HepG2 (cell line): ENCODE results near the gene PPP2R5D. TPM values are rescaled to one million over a fixed set of nuclear protein-coding genes. Genes with fewer than 3 reads are reported as not detected.
A peak's percentile ranks its signal among the peaks of the same experiment; 100 is the strongest.

Experiments
- FOXO1 ChIP-seq: sonication (generic); formaldehyde crosslinking; IDR thresholded peaks from 2 replicates; pipeline ENCODE4 v1.4.0; 2020; ENCODE audit warnings: missing genetic modification reagents
- JUN ChIP-seq: sonication (generic); formaldehyde crosslinking; IDR thresholded peaks from 2 replicates; pipeline ENCODE4 v1.4.0; 2020; ENCODE audit warnings: mild to moderate bottlenecking, missing genetic modification reagents
- KDM2A ChIP-seq: sonication (generic); formaldehyde crosslinking; IDR thresholded peaks from 2 replicates; pipeline ENCODE4 v1.4.0; 2020; ENCODE audit warnings: low read depth, missing genetic modification reagents, borderline replicate concordance
- MEIS1 ChIP-seq: sonication (generic); formaldehyde crosslinking; IDR thresholded peaks from 2 replicates; pipeline ENCODE4 v1.9.0; 2021; ENCODE audit warnings: mild to moderate bottlenecking, missing genetic modification reagents, moderate library complexity, borderline replicate concordance
- MIER3 ChIP-seq: IDR thresholded peaks from 2 replicates; pipeline ENCODE4 v1.6.1; 2016; ENCODE audit warnings: missing compliant biosample characterization, borderline replicate concordance
- MXD4 ChIP-seq: IDR thresholded peaks from 2 replicates; pipeline ENCODE4 v1.6.1; 2016; ENCODE audit warnings: mild to moderate bottlenecking, missing biosample characterization, missing genetic modification reagents
- NFATC3 ChIP-seq: sonication (generic); formaldehyde crosslinking; IDR thresholded peaks from 2 replicates; pipeline ENCODE4 v1.5.1; 2020; ENCODE audit warnings: mild to moderate bottlenecking, missing genetic modification reagents
- NR1H2 ChIP-seq: sonication (generic); formaldehyde crosslinking; IDR thresholded peaks from 2 replicates; pipeline ENCODE4 v1.8.1; 2022; ENCODE audit warnings: low read depth, missing genetic modification reagents, borderline replicate concordance
- ONECUT2 ChIP-seq: sonication (generic); formaldehyde crosslinking; IDR thresholded peaks from 2 replicates; pipeline ENCODE4 v1.4.0; 2020; ENCODE audit warnings: missing genetic modification reagents
- PAX8 ChIP-seq: sonication (generic); formaldehyde crosslinking; IDR thresholded peaks from 2 replicates; pipeline ENCODE4 v1.8.0; 2022; ENCODE audit warnings: mild to moderate bottlenecking, missing genetic modification reagents, borderline replicate concordance
- RFX1 ChIP-seq: fragments of 450-650 bp; IDR thresholded peaks from 2 replicates; pipeline ENCODE4 v1.6.1; 2017
- SIN3B ChIP-seq: fragments of 150-350 bp; IDR thresholded peaks from 2 replicates; pipeline ENCODE4 v1.6.1; 2014; ENCODE audit warnings: low read length
- SOX6 ChIP-seq, 2 experiments: fragments of 450-650 bp in 1 of 2; sonication (generic) in 1 of 2; formaldehyde crosslinking in 1 of 2; IDR thresholded peaks; 2 replicates each; pipeline versions ENCODE4 v1.4.0 to v1.6.1; 2017 to 2020; ENCODE audit warnings: antibody characterized with exemption in 1 of 2, mild to moderate bottlenecking in 1 of 2, missing genetic modification reagents in 1 of 2
- SP1 ChIP-seq, 2 experiments: fragments of 450-650 bp in 1 of 2; sonication (generic) in 1 of 2; formaldehyde crosslinking in 1 of 2; IDR thresholded peaks; 2 replicates each; pipeline versions ENCODE4 v1.4.0 to v1.6.1; 2016 to 2020; ENCODE audit warnings: missing genetic modification reagents in 1 of 2
- SRF ChIP-seq: IDR thresholded peaks from 2 replicates; pipeline ENCODE4 v1.6.1; 2011; ENCODE audit warnings: mild to moderate bottlenecking, low read depth, low read length, moderate library complexity
- TMF1 ChIP-seq: sonication (generic); formaldehyde crosslinking; IDR thresholded peaks from 2 replicates; pipeline ENCODE4 v1.8.1; 2022; ENCODE audit warnings: low read depth, missing genetic modification reagents
- ZNF317 ChIP-seq: sonication (generic); formaldehyde crosslinking; IDR thresholded peaks from 2 replicates; pipeline ENCODE4 v1.5.0; 2020; ENCODE audit warnings: mild to moderate bottlenecking, missing genetic modification reagents
- ZNF670 ChIP-seq: sonication (generic); formaldehyde crosslinking; IDR thresholded peaks from 2 replicates; pipeline ENCODE4 v1.8.0; 2022; ENCODE audit warnings: mild to moderate bottlenecking, missing genetic modification reagents, borderline replicate concordance
- ZSCAN20 ChIP-seq: sonication (generic); formaldehyde crosslinking; IDR thresholded peaks from 2 replicates; pipeline ENCODE4 v1.4.0; 2020; ENCODE audit warnings: missing genetic modification reagents, mild to moderate bottlenecking, borderline replicate concordance
- polyA plus RNA-seq, 8 experiments: library from polyadenylated mRNA; depleted of rRNA in 3 of 8; stranded (reverse) in 7 of 8; unstranded in 1 of 8; fragments of >200 nt; fragmentation: Illumina TruSeq in 4 of 8; extraction: Trizol in 4 of 8; gene quantifications; 2 replicates each; pipeline versions ENCODE4 v1.2.1 to v1.2.3, GENCODE V29; 2011 to 2016; ENCODE audit warnings: low read depth in 4 of 8, missing spikeins in 1 of 8, mixed read lengths in 1 of 8; ENCODE audit not compliant: insufficient read depth in 1 of 8
- total RNA-seq, 5 experiments: library from RNA; depleted of rRNA; stranded (reverse); fragments of >200 nt; fragmentation: Illumina TruSeq; extraction: Trizol; gene quantifications; 2 replicates each; pipeline ENCODE4 v1.2.3, GENCODE V29; 2016; ENCODE audit warnings: low read depth in 1 of 5
- TF ChIP-seq, protein P1 (sequence below): sonication (generic); formaldehyde crosslinking; IDR thresholded peaks from 2 replicates; pipeline ENCODE4 v1.5.1; 2020; ENCODE audit warnings: mild to moderate bottlenecking, missing genetic modification reagents
- TF ChIP-seq, protein P2 (sequence below): IDR thresholded peaks from 2 replicates; pipeline ENCODE4 v1.6.1; 2016; ENCODE audit warnings: missing compliant biosample characterization, missing genetic modification reagents, borderline replicate concordance
- TF ChIP-seq, protein P3 (sequence below), 2 experiments: IDR thresholded peaks; 2 replicates each; pipeline ENCODE4 v1.6.1; 2011 to 2012; ENCODE audit warnings: low read length in 2 of 2, borderline replicate concordance in 1 of 2, low read depth in 1 of 2, mild to moderate bottlenecking in 1 of 2, moderate library complexity in 1 of 2

PPP2R5D gene
- total and polyA plus RNA-seq, 2 of the 13 experiments (the other 11 are each of a cell fraction or from before 2014, with no cell fraction given): 53.7 to 60.4 TPM

DNA sequence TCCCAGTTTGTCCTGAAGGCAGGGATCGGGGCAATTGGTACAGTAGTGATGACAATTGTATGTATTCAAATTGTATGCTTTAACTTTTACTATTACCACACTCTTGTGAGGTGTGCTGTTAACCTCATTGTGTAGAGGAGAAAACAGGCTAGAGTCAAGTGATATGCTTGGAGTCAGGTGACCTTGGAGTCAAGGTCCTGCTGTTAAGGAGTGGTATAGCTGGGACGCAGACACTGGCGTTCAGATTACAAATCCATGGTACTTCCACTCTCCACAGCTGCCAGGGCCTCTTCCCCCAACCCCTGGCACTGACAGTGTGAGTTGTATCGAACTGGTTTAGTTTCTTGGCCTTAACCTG, 44.6 kb upstream of the PPP2R5D start (continued):
- TF ChIP-seq, protein P1, sequence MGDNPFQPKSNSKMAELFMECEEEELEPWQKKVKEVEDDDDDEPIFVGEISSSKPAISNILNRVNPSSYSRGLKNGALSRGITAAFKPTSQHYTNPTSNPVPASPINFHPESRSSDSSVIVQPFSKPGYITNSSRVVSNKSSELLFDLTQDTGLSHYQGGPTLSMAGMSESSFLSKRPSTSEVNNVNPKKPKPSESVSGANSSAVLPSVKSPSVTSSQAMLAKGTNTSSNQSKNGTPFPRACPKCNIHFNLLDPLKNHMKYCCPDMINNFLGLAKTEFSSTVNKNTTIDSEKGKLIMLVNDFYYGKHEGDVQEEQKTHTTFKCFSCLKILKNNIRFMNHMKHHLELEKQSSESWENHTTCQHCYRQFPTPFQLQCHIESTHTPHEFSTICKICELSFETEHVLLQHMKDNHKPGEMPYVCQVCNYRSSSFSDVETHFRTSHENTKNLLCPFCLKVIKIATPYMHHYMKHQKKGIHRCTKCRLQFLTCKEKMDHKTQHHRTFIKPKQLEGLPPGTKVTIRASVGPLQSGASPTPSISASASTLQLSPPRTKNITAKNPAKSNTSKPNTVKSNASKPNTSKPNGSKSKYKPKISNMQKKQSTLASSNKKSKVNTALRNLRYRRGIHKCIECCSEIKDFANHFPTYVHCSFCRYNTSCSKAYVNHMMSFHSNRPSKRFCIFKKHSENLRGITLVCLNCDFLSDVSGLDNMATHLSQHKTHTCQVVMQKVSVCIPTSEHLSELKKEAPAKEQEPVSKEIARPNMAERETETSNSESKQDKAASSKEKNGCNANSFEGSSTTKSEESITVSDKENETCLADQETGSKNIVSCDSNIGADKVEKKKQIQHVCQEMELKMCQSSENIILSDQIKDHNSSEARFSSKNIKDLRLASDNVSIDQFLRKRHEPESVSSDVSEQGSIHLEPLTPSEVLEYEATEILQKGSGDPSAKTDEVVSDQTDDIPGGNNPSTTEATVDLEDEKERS (CRISPR knock-in tag): 0 out of 2 replicates have a peak, but pooled peaks have one; percentile 16
- no peak for TF ChIP-seq SRF
- TF ChIP-seq, protein P2, sequence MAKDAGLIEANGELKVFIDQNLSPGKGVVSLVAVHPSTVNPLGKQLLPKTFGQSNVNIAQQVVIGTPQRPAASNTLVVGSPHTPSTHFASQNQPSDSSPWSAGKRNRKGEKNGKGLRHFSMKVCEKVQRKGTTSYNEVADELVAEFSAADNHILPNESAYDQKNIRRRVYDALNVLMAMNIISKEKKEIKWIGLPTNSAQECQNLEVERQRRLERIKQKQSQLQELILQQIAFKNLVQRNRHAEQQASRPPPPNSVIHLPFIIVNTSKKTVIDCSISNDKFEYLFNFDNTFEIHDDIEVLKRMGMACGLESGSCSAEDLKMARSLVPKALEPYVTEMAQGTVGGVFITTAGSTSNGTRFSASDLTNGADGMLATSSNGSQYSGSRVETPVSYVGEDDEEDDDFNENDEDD: no peak
- 0 out of 2 replicates have a peak, but pooled peaks have one; percentile 30 for TF ChIP-seq ZSCAN20
- TF ChIP-seq SP1 (IDR thresholded peaks at IDR 0.05): no peak
- TF ChIP-seq SP1 (CRISPR knock-in tag; IDR thresholded peaks at IDR 0.05): 0 out of 2 replicates have a peak, but pooled peaks have one; percentile 4
- no peak for TF ChIP-seq ONECUT2 (CRISPR knock-in tag)
- 0 out of 2 replicates have a peak, but pooled peaks have one; percentile 6 for TF ChIP-seq KDM2A
- no peak for TF ChIP-seq MIER3 (CRISPR knock-in tag)
- TF ChIP-seq FOXO1 (CRISPR knock-in tag): no peak
- no peak for TF ChIP-seq SIN3B
- TF ChIP-seq JUN: 0 out of 2 replicates have a peak, but pooled peaks have one; percentile 15
- TF ChIP-seq ZNF317 (CRISPR knock-in tag): 0 out of 2 replicates have a peak, but pooled peaks have one; percentile 7
- TF ChIP-seq PAX8: no peak
- no peak for TF ChIP-seq TMF1 (CRISPR knock-in tag)
- TF ChIP-seq MEIS1 (CRISPR knock-in tag): 0 out of 2 replicates have a peak, but pooled peaks have one; percentile 5
- 0 out of 2 replicates have a peak, but pooled peaks have one; percentile 2 for TF ChIP-seq ZNF670 (CRISPR knock-in tag)
- TF ChIP-seq NFATC3 (CRISPR knock-in tag): no peak
- TF ChIP-seq, protein P3, sequence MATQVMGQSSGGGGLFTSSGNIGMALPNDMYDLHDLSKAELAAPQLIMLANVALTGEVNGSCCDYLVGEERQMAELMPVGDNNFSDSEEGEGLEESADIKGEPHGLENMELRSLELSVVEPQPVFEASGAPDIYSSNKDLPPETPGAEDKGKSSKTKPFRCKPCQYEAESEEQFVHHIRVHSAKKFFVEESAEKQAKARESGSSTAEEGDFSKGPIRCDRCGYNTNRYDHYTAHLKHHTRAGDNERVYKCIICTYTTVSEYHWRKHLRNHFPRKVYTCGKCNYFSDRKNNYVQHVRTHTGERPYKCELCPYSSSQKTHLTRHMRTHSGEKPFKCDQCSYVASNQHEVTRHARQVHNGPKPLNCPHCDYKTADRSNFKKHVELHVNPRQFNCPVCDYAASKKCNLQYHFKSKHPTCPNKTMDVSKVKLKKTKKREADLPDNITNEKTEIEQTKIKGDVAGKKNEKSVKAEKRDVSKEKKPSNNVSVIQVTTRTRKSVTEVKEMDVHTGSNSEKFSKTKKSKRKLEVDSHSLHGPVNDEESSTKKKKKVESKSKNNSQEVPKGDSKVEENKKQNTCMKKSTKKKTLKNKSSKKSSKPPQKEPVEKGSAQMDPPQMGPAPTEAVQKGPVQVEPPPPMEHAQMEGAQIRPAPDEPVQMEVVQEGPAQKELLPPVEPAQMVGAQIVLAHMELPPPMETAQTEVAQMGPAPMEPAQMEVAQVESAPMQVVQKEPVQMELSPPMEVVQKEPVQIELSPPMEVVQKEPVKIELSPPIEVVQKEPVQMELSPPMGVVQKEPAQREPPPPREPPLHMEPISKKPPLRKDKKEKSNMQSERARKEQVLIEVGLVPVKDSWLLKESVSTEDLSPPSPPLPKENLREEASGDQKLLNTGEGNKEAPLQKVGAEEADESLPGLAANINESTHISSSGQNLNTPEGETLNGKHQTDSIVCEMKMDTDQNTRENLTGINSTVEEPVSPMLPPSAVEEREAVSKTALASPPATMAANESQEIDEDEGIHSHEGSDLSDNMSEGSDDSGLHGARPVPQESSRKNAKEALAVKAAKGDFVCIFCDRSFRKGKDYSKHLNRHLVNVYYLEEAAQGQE (IDR thresholded peaks at IDR 0.05; ENCODE audit: borderline replicate concordance in 1 of 2, low read depth in 1 of 2, low read length in 2 of 2): no peak
- no peak for TF ChIP-seq NR1H2 (CRISPR knock-in tag)
- TF ChIP-seq MXD4 (CRISPR knock-in tag): no peak
- no peak for TF ChIP-seq SOX6 (IDR thresholded peaks at IDR 0.05)
- no peak for TF ChIP-seq SOX6 (CRISPR knock-in tag; IDR thresholded peaks at IDR 0.05)
- TF ChIP-seq RFX1: no peak
